Activated T-helper 17 cell treated with anti-CD3 and anti-CD28 coated beads, Interleukin-2, amount 50 U/mL, for 72 hours (primary cell): ENCODE measurements around the gene CYP2D6. TPM values are rescaled to one million over a fixed set of nuclear protein-coding genes. Genes with fewer than 3 reads are reported as not detected.
"Not testable (repeated sequence)": the region's sequence is repeated elsewhere in the genome, so short reads cannot be mapped to it uniquely, and the experiment has no call there.

Experiments
- ATAC-seq: fragments of 150-1000 bp; cut with Tn5 transposase; replicated peaks from 2 replicates; pipeline ENCODE4 v1.10.0; 2021; ENCODE audit warnings: mild to moderate bottlenecking, moderate library complexity
- H3K27ac Mint-ChIP-seq: one replicate; pipeline ENCODE4 v1.8.0; 2022; ENCODE audit warnings: mixed read lengths
- H3K27me3 Mint-ChIP-seq: one replicate; pipeline ENCODE4 v1.8.0; 2022; ENCODE audit warnings: mixed read lengths
- H3K36me3 Mint-ChIP-seq: one replicate; pipeline ENCODE4 v1.8.0; 2022; ENCODE audit warnings: low read depth, mild to moderate bottlenecking, mixed read lengths
- H3K4me1 Mint-ChIP-seq: one replicate; pipeline ENCODE4 v1.8.0; 2022; ENCODE audit warnings: mixed read lengths
- H3K4me3 Mint-ChIP-seq: one replicate; pipeline ENCODE4 v1.8.0; 2022; ENCODE audit warnings: mild to moderate bottlenecking, mixed read lengths
- H3K9me3 Mint-ChIP-seq: one replicate; pipeline ENCODE4 v1.8.0; 2022; ENCODE audit warnings: mixed read lengths
- total RNA-seq, 2 donors: library from RNA; stranded (reverse); gene quantifications; one replicate each; pipeline ENCODE4 v1.2.3, GENCODE V29; 2022

The CYP2D6 gene
- total RNA-seq, 2 donors from 2014 or later = 5.5 to 6.3 TPM

GRCh38 chr22:42131562-42131961, 952 bp upstream of the CYP2D6 start:
- Mint-ChIP-seq H3K4me1 (no peaks in the 10 kb centered on the region), H3K9me3 (no peaks in the 10 kb centered on the region), H3K36me3 (no peaks in the 10 kb centered on the region), H3K4me3 (no peak overlapping the region), H3K27ac (no peak overlapping the region), H3K27me3 (no peaks in the 10 kb centered on the region)
- ATAC-seq = no peak

- H3K36me3 Mint-ChIP-seq, H3K4me1 Mint-ChIP-seq, H3K4me3 Mint-ChIP-seq, H3K27me3 Mint-ChIP-seq, H3K9me3 Mint-ChIP-seq, H3K27ac Mint-ChIP-seq, ATAC-seq: not testable (repeated sequence)
These were observed 428 bp downstream of the CYP2D6 start for GRCh38 chr22:42130182-42130581.

- not testable (repeated sequence) for H3K4me3 Mint-ChIP-seq, H3K9me3 Mint-ChIP-seq, H3K36me3 Mint-ChIP-seq, H3K27ac Mint-ChIP-seq, H3K27me3 Mint-ChIP-seq, ATAC-seq, H3K4me1 Mint-ChIP-seq
These were observed 1.6 kb downstream of the CYP2D6 start for GRCh38 chr22:42128776-42129694.

GRCh38 chr22:42128007-42128406, 2.6 kb downstream of the CYP2D6 start:
- not testable (repeated sequence) for H3K4me3 Mint-ChIP-seq, H3K27me3 Mint-ChIP-seq, H3K36me3 Mint-ChIP-seq, H3K9me3 Mint-ChIP-seq, H3K4me1 Mint-ChIP-seq, H3K27ac Mint-ChIP-seq, ATAC-seq

- Mint-ChIP-seq H3K4me1 (no peaks in the 10 kb centered on the region), H3K27ac (no peak overlapping the region), H3K9me3 (no peaks in the 10 kb centered on the region), H3K27me3 (no peaks in the 10 kb centered on the region), H3K36me3 (no peaks in the 10 kb centered on the region), H3K4me3 (no peak overlapping the region)
- no peak for ATAC-seq
These were observed 3.0 kb downstream of the CYP2D6 start for GRCh38 chr22:42127606-42128005.

GRCh38 chr22:42123529-42123928, 7.1 kb downstream of the CYP2D6 start:
- H3K4me1 Mint-ChIP-seq = peaks cover 28% of the 10 kb centered on the region
- not testable (repeated sequence) for H3K27me3 Mint-ChIP-seq, H3K27ac Mint-ChIP-seq, H3K9me3 Mint-ChIP-seq, H3K4me3 Mint-ChIP-seq, H3K36me3 Mint-ChIP-seq
- ATAC-seq = peak; percentile 75

GRCh38 chr22:42120231-42121021, 10.2 kb downstream of the CYP2D6 start:
- H3K36me3 Mint-ChIP-seq, H3K27me3 Mint-ChIP-seq, H3K9me3 Mint-ChIP-seq: not testable (repeated sequence)
- ATAC-seq = peak; percentile 86
- Mint-ChIP-seq H3K4me1 (peaks cover 28% of the 10 kb centered on the region), H3K4me3 (peak overlapping the region; percentile 77), H3K27ac (peak overlapping the region; percentile 83)

- H3K36me3 Mint-ChIP-seq = no peaks in the 10 kb centered on the region
- H3K27me3 Mint-ChIP-seq = no peaks in the 10 kb centered on the region
- no peak overlapping the region for H3K27ac Mint-ChIP-seq
- no peak for ATAC-seq
- H3K4me3 Mint-ChIP-seq = no peak overlapping the region
- H3K9me3 Mint-ChIP-seq = no peaks in the 10 kb centered on the region
- peaks cover 24% of the 10 kb centered on the region for H3K4me1 Mint-ChIP-seq
These were observed 13.7 kb downstream of the CYP2D6 start for GRCh38 chr22:42116848-42117424.

GRCh38 chr22:42115420-42115830, 15.2 kb downstream of the CYP2D6 start:
- not testable (repeated sequence) for H3K9me3 Mint-ChIP-seq, H3K27me3 Mint-ChIP-seq, ATAC-seq, H3K36me3 Mint-ChIP-seq, H3K27ac Mint-ChIP-seq, H3K4me3 Mint-ChIP-seq
- peaks cover 15% of the 10 kb centered on the region for H3K4me1 Mint-ChIP-seq

- Mint-ChIP-seq H3K9me3 (no peaks in the 10 kb centered on the region), H3K4me3 (no peak overlapping the region), H3K27me3 (no peaks in the 10 kb centered on the region), H3K27ac (no peak overlapping the region), H3K4me1 (peaks cover 10% of the 10 kb centered on the region), H3K36me3 (no peaks in the 10 kb centered on the region)
- no peak for ATAC-seq
These were observed 15.9 kb downstream of the CYP2D6 start for GRCh38 chr22:42114721-42115120.

GRCh38 chr22:42112793-42113192, 17.8 kb downstream of the CYP2D6 start:
- not testable (repeated sequence) for H3K36me3 Mint-ChIP-seq, H3K9me3 Mint-ChIP-seq, H3K27me3 Mint-ChIP-seq, H3K27ac Mint-ChIP-seq, H3K4me3 Mint-ChIP-seq, H3K4me1 Mint-ChIP-seq, ATAC-seq

GRCh38 chr22:42111798-42112197, 18.8 kb downstream of the CYP2D6 start:
- no peak overlapping the region for H3K4me3 Mint-ChIP-seq
- H3K27me3 Mint-ChIP-seq = no peaks in the 10 kb centered on the region
- no peaks in the 10 kb centered on the region for H3K9me3 Mint-ChIP-seq
- H3K27ac Mint-ChIP-seq = peak overlapping the region; percentile 56
- ATAC-seq = no peak
- H3K36me3 Mint-ChIP-seq = no peaks in the 10 kb centered on the region
- no peaks in the 10 kb centered on the region for H3K4me1 Mint-ChIP-seq

GRCh38 chr22:42108848-42109247, 21.8 kb downstream of the CYP2D6 start:
- no peak for ATAC-seq
- H3K9me3 Mint-ChIP-seq = peaks cover 4% of the 10 kb centered on the region
- H3K4me1 Mint-ChIP-seq = no peaks in the 10 kb centered on the region
- H3K4me3 Mint-ChIP-seq = no peak overlapping the region
- no peak overlapping the region for H3K27ac Mint-ChIP-seq
- H3K36me3 Mint-ChIP-seq = no peaks in the 10 kb centered on the region
- H3K27me3 Mint-ChIP-seq = no peaks in the 10 kb centered on the region

GRCh38 chr22:42104332-42104860, 26.2 kb downstream of the CYP2D6 start:
- not testable (repeated sequence) for H3K9me3 Mint-ChIP-seq, H3K4me3 Mint-ChIP-seq, H3K27me3 Mint-ChIP-seq, H3K36me3 Mint-ChIP-seq, H3K27ac Mint-ChIP-seq, ATAC-seq, H3K4me1 Mint-ChIP-seq
